ENCODE measurements around the gene INTS3. TPM values are rescaled to one million over a fixed set of nuclear protein-coding genes. Genes with fewer than 3 reads are reported as not detected.

The INTS3 gene
- 10 to 100 TPM; 45.5 to 47.7 TPM for total RNA-seq

- intact Hi-C loops (cut with micrococcal nuclease) = loop anchor here (1.0 to 5.0 kb wide), 5 partner anchors 50 to 263 kb away; partner anchors contain the start of genes GATAD2B, ILF2, RPS27 and S100A2
- Mint-ChIP-seq H3K36me3 (peaks cover 1% of the 10 kb centered on the region), H3K4me1 (ENCODE audit: low read depth) (peaks cover 39% of the 10 kb centered on the region), H3K9me3 (no peaks in the 10 kb centered on the region), H3K27me3 (no peaks in the 10 kb centered on the region), H3K4me3 (peak within 1 kb of the TSS; percentile 95), H3K27ac (peak within 1 kb of the TSS; percentile 97)
- CTCF ChIA-PET = interaction anchor here (0.7 to 1.5 kb wide), 3 partner anchors 21 to 56 kb away, joined by 3 to 4 read pairs (median 4); no protein-coding TSS in a partner anchor
- POLR2A ChIA-PET = interaction anchor here (1.0 to 1.4 kb wide), 4 partner anchors 48 to 263 kb away, joined by 3 to 6 read pairs (median 3); partner anchors contain the start of genes CHTOP and RPS27
- peak; percentile 100 for DNase-seq
Measured at GRCh38 chr1:153727463-153728304, at the start of gene INTS3. INTS3 (plus strand) TSS chr1:153728050; CDS start chr1:153728635, 585 bp downstream.

GRCh38 chr1:153678519-153679336, 49.1 kb upstream of the INTS3 start, which contains the start of gene NPR1:
NPR1 (plus strand) TSS chr1:153678688; CDS start chr1:153679109, 421 bp downstream.
- H3K4me1 Mint-ChIP-seq (ENCODE audit: low read depth) = peaks cover 19% of the 10 kb centered on the region
- H3K27ac Mint-ChIP-seq = no peak within 1 kb of the TSS
- H3K4me3 Mint-ChIP-seq = peak within 1 kb of the TSS; percentile 67
- ChIA-PET POLR2A (interaction anchor here (0.7 kb wide), 1 partner anchor 307 kb away, joined by 3 read pairs; no protein-coding TSS in a partner anchor), CTCF (interaction anchor here (0.8 to 1.9 kb wide), 12 partner anchors 28 to 307 kb away, joined by 3 to 8 read pairs (median 4); partner anchors contain the start of genes INTS3 and SLC27A3)
- intact Hi-C loops (cut with micrococcal nuclease) = loop anchor here (2.0 kb wide), 1 partner anchor 96 kb away; the partner anchor contains the start of gene SLC27A3
- H3K9me3 Mint-ChIP-seq = no peaks in the 10 kb centered on the region
- H3K27me3 Mint-ChIP-seq = peaks cover 41% of the 10 kb centered on the region
- peak; percentile 27 for DNase-seq
- no peaks in the 10 kb centered on the region for H3K36me3 Mint-ChIP-seq

- intact Hi-C loops (cut with micrococcal nuclease) = loop anchor here (2.0 kb wide), 1 partner anchor 95 kb away; the partner anchor contains the start of gene SLC27A3
- Mint-ChIP-seq H3K9me3 (no peaks in the 10 kb centered on the region), H3K4me1 (ENCODE audit: low read depth) (peaks cover 19% of the 10 kb centered on the region), H3K27me3 (peaks cover 44% of the 10 kb centered on the region), H3K27ac (no peak overlapping the region), H3K36me3 (no peaks in the 10 kb centered on the region), H3K4me3 (peak overlapping the region; percentile 44)
- ChIA-PET CTCF (interaction anchor here (0.6 to 1.3 kb wide), 6 partner anchors 27 to 242 kb away, joined by 3 to 4 read pairs (median 3); no protein-coding TSS in a partner anchor), POLR2A (no interaction called here)
- peak; percentile 27 for DNase-seq
Measured at GRCh38 chr1:153679337-153680119, 48.3 kb upstream of the INTS3 start.

- Mint-ChIP-seq H3K9me3 (no peaks in the 10 kb centered on the region), H3K36me3 (no peaks in the 10 kb centered on the region), H3K27ac (no peak overlapping the region), H3K27me3 (peaks cover 44% of the 10 kb centered on the region), H3K4me1 (ENCODE audit: low read depth) (peaks cover 19% of the 10 kb centered on the region), H3K4me3 (peak overlapping the region; percentile 44)
- no peak for DNase-seq
- intact Hi-C loops (cut with micrococcal nuclease) = no loop called here
- ChIA-PET POLR2A (no interaction called here), CTCF (interaction anchor here (0.6 to 1.3 kb wide), 4 partner anchors 49 to 241 kb away, joined by 3 to 4 read pairs (median 3); no protein-coding TSS in a partner anchor)
Measured at GRCh38 chr1:153680120-153680403, 47.8 kb upstream of the INTS3 start.

DNA sequence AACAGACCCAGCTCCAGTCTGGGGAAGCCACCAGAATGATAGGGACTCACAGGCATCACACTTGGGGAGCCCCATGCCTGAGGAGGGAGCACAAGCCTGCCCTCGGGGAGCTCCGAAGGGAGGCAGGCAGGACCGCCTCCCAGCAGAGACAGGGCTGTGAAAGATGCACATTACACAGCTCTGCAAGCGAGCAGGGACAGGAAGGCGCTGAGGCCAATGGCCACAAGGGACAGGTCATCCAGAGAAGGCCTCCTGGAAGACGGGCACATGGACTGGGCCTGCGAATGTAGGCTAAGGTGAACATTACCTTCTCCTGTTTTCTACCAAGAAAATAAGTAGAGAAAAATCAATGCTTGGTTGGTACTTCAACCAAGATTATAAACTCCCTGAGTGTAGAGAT, 45.1 kb upstream of the INTS3 start:
- no peak for DNase-seq
- Mint-ChIP-seq H3K36me3 (no peaks in the 10 kb centered on the region), H3K27ac (no peak overlapping the region), H3K4me3 (no peak overlapping the region), H3K4me1 (ENCODE audit: low read depth) (peaks cover 15% of the 10 kb centered on the region), H3K9me3 (no peaks in the 10 kb centered on the region), H3K27me3 (peaks cover 38% of the 10 kb centered on the region)
- ChIA-PET CTCF (interaction anchor here (0.6 kb wide), 1 partner anchor 72 kb away, joined by 3 read pairs; no protein-coding TSS in a partner anchor), POLR2A (no interaction called here)
- intact Hi-C loops (cut with micrococcal nuclease) = no loop called here

DNA sequence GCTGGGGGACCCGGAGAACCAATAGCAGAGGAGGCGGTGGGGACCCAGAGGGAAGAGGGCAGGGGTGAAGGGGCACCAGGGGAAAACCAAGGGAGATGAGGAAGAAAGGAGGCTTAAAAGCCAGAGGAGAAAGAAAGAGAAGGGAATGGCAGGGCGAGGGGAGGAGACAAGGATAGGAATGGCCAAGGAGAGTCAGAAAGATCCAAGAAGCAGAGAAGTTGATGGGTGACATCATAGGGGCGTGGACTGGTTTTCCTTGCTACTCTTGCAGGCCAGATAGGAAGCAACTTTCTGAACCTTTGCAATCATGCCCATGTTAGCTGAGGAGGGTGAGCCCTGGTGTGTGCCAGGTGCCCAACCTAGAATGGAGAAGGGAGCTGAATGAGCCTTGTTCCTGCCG, 44.0 kb upstream of the INTS3 start:
- H3K27me3 Mint-ChIP-seq = peaks cover 28% of the 10 kb centered on the region
- H3K9me3 Mint-ChIP-seq = no peaks in the 10 kb centered on the region
- H3K27ac Mint-ChIP-seq = no peak overlapping the region
- H3K4me1 Mint-ChIP-seq (ENCODE audit: low read depth) = peaks cover 4% of the 10 kb centered on the region
- ChIA-PET CTCF (interaction anchor here (1.0 kb wide), 1 partner anchor 65 kb away, joined by 3 read pairs; no protein-coding TSS in a partner anchor), POLR2A (no interaction called here)
- H3K36me3 Mint-ChIP-seq = no peaks in the 10 kb centered on the region
- no peak for DNase-seq
- H3K4me3 Mint-ChIP-seq = no peak overlapping the region
- intact Hi-C loops (cut with micrococcal nuclease) = no loop called here

GRCh38 chr1:153684892-153685291, 43.0 kb upstream of the INTS3 start:
- ChIA-PET CTCF (no interaction called here), POLR2A (no interaction called here)
- H3K36me3 Mint-ChIP-seq = no peaks in the 10 kb centered on the region
- intact Hi-C loops (cut with micrococcal nuclease) = no loop called here
- no peaks in the 10 kb centered on the region for H3K4me1 Mint-ChIP-seq (ENCODE audit: low read depth)
- H3K4me3 Mint-ChIP-seq = no peak overlapping the region
- H3K27me3 Mint-ChIP-seq = peaks cover 24% of the 10 kb centered on the region
- no peaks in the 10 kb centered on the region for H3K9me3 Mint-ChIP-seq
- no peak for DNase-seq
- no peak overlapping the region for H3K27ac Mint-ChIP-seq

DNA sequence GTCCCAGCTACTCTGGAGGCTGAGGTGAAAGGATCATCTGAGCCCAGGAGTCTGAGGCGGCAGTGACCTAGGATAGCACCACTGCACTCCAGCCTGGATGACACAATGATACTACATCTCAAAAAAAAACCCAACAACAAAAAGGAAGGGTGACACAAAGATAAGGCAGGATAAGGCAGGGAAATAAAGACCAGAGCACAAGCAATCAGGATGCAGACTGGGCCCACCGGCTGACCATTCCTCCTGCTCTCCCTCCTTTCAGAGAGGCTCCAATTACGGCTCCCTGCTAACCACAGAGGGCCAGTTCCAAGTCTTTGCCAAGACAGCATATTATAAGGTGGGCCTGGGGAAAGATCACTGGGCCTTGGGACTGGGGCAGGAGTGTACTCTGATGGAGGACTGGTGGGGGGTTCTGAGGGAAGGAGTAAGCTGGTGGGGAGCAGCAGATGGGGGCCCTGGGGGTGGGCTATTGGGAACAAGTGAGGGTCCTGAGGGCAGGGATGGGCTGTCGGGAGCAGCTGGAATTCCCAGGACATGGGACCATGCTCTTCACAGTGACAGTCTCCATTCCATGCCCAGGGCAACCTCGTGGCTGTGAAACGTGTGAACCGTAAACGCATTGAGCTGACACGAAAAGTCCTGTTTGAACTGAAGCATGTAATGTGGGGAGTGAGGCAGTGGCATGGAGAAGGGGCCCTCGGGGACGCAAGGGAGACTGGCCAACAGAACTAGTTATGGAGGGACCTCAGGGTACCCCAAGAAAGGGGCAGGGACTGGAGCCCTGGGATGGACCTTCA, 42.1 kb upstream of the INTS3 start:
- Mint-ChIP-seq H3K4me1 (ENCODE audit: low read depth) (no peaks in the 10 kb centered on the region), H3K4me3 (no peak overlapping the region), H3K27me3 (peaks cover 16% of the 10 kb centered on the region), H3K27ac (no peak overlapping the region), H3K9me3 (no peaks in the 10 kb centered on the region), H3K36me3 (no peaks in the 10 kb centered on the region)
- ChIA-PET CTCF (no interaction called here), POLR2A (no interaction called here)
- intact Hi-C loops (cut with micrococcal nuclease) = no loop called here
- DNase-seq = no peak

DNA sequence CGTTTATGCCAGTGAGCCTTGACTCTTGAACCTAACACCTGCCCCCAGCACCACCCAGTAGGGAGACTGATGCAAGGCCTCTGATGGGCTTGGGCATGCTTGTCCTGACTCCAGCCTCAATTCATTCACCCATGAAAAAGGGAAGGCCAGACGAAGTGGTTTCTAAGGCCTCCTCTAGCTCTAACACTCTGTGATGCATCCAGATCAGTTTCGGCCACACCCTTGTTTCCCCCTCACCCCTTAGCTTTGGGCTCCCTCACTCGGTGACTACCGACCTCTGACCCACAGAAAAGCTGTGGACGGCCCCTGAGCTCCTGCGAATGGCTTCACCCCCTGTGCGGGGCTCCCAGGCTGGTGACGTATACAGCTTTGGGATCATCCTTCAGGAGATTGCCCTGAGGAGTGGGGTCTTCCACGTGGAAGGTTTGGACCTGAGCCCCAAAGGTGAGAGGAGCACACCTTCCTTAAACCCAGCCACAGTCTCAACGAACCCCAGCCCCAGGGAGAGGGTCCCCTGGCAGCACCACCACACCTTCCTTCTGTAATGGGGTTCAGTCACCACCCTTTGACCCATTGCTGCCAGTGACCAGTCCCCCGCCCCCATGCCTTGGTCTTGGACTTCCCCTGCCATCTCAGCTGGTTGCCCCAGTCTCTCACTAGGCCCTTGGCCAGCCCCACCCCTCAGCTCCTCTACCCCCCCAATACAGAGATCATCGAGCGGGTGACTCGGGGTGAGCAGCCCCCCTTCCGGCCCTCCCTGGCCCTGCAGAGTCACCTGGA, 40.3 kb upstream of the INTS3 start:
- peaks cover 4% of the 10 kb centered on the region for H3K4me1 Mint-ChIP-seq (ENCODE audit: low read depth)
- no peak overlapping the region for H3K27ac Mint-ChIP-seq
- POLR2A ChIA-PET = interaction anchor here (0.5 kb wide), 1 partner anchor 136 kb away, joined by 3 read pairs; no protein-coding TSS in a partner anchor
- no peak for DNase-seq
- no peaks in the 10 kb centered on the region for H3K9me3 Mint-ChIP-seq
- H3K4me3 Mint-ChIP-seq = no peak overlapping the region
- no peaks in the 10 kb centered on the region for H3K36me3 Mint-ChIP-seq
- CTCF ChIA-PET = no interaction called here
- H3K27me3 Mint-ChIP-seq = peaks cover 5% of the 10 kb centered on the region
- intact Hi-C loops (cut with micrococcal nuclease) = no loop called here

DNA sequence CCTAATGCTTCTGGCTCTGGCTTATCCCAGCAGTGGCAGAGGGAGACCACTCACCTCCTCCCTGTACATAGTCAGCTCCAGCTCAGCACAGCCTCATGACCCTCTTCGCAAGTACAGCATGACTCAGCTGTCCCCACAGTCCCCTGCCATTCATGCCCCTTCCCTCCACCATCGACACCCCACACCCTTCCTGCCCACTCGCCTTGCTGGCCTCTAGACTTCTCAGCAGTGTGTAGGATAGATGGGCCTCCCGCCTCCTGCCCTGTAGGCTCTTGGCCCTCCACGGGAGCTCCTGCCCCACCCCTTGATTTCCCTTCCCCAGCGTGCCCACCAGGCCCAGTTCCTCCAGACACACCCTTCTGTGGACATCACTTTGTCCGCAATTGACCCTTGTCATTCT, 39.6 kb upstream of the INTS3 start:
- H3K27me3 Mint-ChIP-seq = peaks cover 5% of the 10 kb centered on the region
- ChIA-PET POLR2A (no interaction called here), CTCF (no interaction called here)
- no peaks in the 10 kb centered on the region for H3K36me3 Mint-ChIP-seq
- DNase-seq = no peak
- intact Hi-C loops (cut with micrococcal nuclease) = no loop called here
- H3K4me3 Mint-ChIP-seq = no peak overlapping the region
- H3K4me1 Mint-ChIP-seq (ENCODE audit: low read depth) = peaks cover 4% of the 10 kb centered on the region
- no peak overlapping the region for H3K27ac Mint-ChIP-seq
- no peaks in the 10 kb centered on the region for H3K9me3 Mint-ChIP-seq
